Stimulated activated CD4-positive, alpha-beta T cell treated with anti-CD3 and anti-CD28 coated beads, Interleukin-15, amount 100 ng/mL, for 24 hours (primary cell): ENCODE measurements around the gene HCST.

Source experiments
- DNase-seq: peaks from one replicate; pipeline ENCODE4 v3.0.0-alpha.2; 2020

Gene HCST

DNA sequence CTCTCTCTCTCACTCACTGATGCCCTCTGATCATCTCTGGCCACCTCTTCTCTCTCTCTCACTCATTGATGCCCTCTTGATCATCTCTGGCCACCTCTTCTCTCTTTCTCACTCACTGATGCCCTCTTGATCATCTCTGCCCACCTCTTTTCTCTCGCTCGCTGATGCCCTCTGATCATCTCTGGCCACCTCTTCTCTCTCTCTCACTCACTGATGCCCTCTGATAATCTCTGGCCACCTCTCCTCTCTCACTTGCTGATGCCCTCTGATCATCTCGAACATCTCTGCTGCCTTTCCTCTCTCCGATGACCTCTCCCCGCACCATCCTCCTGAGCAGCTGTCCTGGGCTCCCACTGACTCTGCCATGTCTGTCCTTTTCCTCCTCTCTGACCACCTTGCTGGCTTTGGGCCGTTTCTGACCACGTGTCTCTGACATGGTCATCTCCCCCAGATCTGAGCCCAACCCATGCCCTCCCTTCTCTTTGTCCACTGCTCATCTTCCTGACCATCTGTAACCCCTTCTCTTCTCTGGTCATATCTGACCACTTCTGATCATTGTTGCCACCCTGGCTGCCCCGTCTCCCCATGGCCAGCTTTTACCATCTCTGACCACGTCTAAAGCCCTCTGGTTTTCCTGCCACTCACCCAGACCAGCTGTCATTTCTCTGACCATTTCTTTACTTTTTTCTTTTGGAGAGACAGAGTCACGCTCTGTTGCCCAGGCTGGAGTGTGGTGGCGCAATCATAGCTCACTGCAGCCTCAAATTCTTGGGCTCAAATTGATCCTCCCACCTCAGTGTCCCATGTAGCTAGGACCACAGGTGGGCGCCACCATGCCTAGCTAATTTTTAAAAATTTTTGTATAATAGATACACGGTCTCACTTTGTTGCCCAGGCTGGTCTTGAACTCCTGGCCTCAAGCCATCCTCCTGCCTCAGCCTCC lies 36.2 kb downstream of the HCST start:
- DNase-seq = no peak

DNA sequence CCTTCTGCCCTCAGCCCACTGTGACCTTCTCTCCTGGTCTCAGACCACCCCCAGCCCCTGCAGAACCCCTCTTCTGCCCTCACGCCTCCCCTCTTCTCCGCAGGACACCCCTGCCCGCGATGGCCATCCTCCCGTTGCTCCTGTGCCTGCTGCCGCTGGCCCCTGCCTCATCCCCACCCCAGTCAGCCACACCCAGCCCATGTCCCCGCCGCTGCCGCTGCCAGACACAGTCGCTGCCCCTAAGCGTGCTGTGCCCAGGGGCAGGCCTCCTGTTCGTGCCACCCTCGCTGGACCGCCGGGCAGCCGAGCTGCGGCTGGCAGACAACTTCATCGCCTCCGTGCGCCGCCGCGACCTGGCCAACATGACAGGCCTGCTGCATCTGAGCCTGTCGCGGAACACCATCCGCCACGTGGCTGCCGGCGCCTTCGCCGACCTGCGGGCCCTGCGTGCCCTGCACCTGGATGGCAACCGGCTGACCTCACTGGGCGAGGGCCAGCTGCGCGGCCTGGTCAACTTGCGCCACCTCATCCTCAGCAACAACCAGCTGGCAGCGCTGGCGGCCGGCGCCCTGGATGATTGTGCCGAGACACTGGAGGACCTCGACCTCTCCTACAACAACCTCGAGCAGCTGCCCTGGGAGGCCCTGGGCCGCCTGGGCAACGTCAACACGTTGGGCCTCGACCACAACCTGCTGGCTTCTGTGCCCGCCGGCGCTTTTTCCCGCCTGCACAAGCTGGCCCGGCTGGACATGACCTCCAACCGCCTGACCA lies 37.2 kb downstream of the HCST start:
- no peak for DNase-seq

DNA sequence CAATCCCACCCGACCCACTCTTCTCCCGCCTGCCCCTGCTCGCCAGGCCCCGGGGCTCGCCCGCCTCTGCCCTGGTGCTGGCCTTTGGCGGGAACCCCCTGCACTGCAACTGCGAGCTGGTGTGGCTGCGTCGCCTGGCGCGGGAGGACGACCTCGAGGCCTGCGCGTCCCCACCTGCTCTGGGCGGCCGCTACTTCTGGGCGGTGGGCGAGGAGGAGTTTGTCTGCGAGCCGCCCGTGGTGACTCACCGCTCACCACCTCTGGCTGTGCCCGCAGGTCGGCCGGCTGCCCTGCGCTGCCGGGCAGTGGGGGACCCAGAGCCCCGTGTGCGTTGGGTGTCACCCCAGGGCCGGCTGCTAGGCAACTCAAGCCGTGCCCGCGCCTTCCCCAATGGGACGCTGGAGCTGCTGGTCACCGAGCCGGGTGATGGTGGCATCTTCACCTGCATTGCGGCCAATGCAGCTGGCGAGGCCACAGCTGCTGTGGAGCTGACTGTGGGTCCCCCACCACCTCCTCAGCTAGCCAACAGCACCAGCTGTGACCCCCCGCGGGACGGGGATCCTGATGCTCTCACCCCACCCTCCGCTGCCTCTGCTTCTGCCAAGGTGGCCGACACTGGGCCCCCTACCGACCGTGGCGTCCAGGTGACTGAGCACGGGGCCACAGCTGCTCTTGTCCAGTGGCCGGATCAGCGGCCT lies 37.9 kb downstream of the HCST start:
- no peak for DNase-seq

DNA sequence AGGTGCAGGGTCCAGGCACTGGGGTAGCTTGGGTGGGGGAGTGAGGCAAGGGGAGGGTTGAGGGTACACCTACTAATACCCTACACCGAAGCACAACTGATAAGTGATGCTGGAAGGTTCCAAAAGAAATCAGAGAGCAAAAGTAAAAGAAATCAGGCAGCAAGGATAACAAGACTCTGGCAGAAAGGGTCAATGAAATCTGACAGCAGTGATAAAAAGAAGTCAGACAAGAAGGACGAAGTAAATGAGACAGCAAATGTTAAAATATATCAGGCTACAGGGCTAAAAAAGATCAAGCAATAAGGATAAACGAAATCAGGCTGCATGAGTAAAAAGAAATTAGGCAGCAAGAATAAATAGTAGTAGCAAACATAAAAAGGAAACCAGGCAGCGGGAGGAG lies 38.5 kb downstream of the HCST start:
- DNase-seq = no peak

DNA sequence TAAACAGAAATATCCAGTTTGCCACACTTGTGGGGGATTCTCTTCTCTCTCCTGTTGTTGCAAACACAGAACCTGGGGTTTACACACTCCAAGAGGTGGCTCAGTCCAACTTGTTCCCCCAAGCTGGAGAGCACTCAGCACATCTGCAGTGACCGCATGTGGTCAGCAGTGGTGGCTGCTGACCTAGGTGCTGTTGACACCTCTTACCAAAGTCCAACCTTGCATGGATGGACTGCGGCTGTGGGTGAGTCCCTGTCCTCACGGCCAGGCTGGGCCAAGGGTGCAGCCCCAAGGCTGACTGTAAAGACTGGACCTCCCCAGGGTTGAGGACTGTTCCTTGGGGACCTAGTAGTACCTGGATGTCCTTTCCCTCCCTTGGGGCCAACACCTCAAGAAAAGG lies 39.9 kb downstream of the HCST start:
- DNase-seq = no peak

DNA sequence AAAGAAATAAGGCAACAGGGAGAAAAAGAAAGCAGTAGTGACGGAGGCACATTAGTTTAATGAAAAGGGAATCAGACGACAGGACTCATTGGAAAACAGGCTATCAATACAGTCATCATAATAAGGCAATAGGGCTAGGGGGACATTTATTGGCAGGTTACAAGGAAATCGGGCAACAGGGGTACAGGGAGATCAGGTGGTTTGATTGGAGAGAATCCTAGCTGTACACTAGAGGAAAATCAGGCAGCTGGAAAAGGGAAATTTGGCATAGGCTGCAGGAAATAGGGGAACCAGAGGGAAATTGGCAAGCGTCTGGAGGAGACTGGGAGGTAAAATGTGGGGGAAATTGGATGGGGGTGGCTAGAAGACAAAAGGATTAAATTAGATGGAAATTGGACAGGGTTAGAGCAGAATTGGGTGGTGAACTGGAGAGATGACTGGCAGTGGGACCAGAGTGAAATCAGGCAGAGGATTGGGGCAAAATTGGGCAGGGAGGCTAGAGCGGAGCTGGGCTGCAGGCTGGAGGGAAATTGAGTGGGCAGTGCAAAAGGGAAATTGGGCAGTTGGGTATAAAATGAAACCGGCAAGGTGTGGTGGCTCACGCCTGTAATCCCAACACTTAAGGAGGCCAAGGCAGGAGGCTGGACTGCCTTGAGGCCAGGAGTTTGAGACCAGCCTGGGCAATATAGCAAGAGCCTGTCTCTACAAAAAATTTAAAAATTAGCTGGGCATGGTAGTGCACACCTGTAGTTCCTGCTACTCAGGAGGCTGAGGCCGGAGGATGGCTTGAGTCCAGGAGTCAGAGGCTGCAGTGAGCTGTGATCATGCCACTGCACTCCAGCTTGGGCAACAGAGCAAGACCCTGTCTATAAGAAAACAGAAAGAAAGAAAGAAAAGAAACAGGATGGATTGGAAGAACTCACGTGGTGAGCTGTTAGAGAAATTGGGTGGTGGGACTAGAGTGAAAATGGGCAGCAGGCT lies 41.3 kb downstream of the HCST start:
- DNase-seq = no peak

DNA sequence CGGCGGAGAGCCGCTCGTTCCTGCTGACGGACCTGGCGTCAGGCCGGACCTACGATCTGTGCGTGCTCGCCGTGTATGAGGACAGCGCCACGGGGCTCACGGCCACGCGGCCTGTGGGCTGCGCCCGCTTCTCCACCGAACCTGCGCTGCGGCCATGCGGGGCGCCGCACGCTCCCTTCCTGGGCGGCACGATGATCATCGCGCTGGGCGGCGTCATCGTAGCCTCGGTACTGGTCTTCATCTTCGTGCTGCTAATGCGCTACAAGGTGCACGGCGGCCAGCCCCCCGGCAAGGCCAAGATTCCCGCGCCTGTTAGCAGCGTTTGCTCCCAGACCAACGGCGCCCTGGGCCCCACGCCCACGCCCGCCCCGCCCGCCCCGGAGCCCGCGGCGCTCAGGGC lies 42.2 kb downstream of the HCST start:
- no peak for DNase-seq

DNA sequence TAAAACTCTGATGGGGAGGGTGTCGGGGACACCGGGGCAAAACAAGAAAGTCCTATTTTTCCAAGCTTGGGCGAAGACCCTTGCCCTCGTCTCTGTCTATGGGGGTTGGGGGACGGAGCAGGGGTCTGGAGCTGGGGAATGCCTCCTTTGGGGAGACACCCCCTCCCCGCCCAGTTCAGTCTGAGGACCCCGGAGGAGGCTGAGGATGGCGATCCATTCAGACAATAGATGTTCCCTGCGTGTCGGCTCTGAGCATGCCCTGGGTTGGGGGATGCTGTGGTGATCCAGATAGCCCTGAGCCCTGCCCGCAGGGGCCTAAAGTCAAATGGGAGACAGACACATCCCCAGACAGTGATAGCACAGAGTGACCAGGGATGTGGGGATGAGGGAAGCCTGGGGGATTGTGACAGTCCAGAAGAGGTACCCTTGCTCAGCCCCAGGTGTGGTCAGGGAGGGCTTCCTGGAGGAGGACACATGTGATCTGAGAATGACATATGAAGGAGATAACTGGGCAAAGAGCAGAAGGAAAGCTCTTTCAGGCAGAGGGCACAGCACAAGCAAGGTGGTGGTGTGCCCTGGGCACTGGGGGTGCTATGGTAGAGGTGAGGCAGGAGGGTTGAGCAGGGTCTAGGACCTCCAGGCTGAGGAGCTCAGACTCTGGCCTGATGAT lies 42.9 kb downstream of the HCST start:
- DNase-seq = no peak

DNA sequence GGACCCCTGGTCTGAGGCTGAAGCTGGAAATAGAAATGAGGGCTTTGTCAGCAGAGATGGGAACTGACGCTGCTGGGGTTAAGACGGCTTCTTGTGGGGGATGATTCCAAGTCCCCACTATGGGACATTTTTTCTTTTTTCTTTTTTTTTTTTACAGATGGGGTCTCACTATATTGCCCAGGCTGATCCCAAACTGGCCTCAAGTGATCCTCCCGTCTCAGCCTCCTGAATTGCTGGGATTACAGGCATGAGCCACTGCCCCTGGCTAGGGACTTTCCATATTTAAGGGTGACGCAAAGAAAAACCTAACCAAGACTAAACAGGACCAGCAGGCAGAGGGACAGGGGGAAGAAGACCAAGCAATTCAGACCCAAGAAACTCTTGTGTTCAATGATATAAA lies 43.9 kb downstream of the HCST start:
- no peak for DNase-seq

DNA sequence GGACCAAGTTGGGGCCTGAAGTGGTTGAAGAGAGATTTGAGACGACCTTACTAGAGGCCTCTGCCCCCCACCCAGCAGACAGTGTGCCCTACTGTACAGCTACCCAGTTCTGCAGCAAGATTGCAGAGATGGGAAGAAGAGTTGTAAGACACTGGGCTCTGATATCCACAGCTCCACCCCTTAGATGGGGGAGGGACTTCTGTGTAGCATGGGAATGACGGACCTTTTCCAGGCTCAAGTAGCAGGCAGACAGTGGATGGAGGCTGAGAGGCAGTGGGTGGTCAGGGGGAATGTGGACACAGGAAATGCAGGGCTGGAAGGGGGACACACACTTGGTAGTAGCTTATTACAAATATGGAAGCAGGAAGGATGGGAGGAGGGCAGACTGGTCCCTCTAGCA lies 46.8 kb downstream of the HCST start:
- DNase-seq = no peak
